Measurements from ENCODE around the gene EIF6. TPM values are rescaled to one million over a fixed set of nuclear protein-coding genes. Genes with fewer than 3 reads are reported as not detected.
A peak's percentile ranks its signal among the peaks of the same experiment; 100 is the strongest.
"Not testable (repeated sequence)": the region's sequence is repeated elsewhere in the genome, so short reads cannot be mapped to it uniquely, and the experiment has no call there.

The EIF6 gene
- total RNA-seq, 2 experiments from 2014 or later: 93.0 to 94.7 TPM

- no peaks in the 10 kb centered on the region for H3K27me3 Mint-ChIP-seq (ENCODE audit: low read depth)
These were observed 30.0 kb downstream of the EIF6 start for GRCh38 chr20:35254448-35254999.

GRCh38 chr20:35253010-35253409 is 31.6 kb downstream of the EIF6 start:
- H3K9me3 Mint-ChIP-seq: no peaks in the 10 kb centered on the region
- no peak for DNase-seq
- no peak overlapping the region for H3K27ac Mint-ChIP-seq
- no peaks in the 10 kb centered on the region for H3K27me3 Mint-ChIP-seq (ENCODE audit: low read depth)
- no peak overlapping the region for H3K4me3 Mint-ChIP-seq
- peaks cover 1% of the 10 kb centered on the region for H3K36me3 Mint-ChIP-seq (ENCODE audit: low read depth)
- peaks cover 9% of the 10 kb centered on the region for H3K4me1 Mint-ChIP-seq (ENCODE audit: low read depth)
- intact Hi-C loops (cut with micrococcal nuclease): no loop called here
- CTCF ChIA-PET: interaction anchor here (0.6 kb wide), 1 partner anchor 23 kb away, joined by 3 read pairs; no protein-coding TSS in a partner anchor

More at GRCh38 chr20:35254448-35254999, 30.0 kb downstream of the EIF6 start:
- intact Hi-C loops (cut with micrococcal nuclease): no loop called here
- DNase-seq: no peak
- no peaks in the 10 kb centered on the region for H3K9me3 Mint-ChIP-seq
- CTCF ChIA-PET: interaction anchor here (0.8 kb wide), 1 partner anchor 17 kb away, joined by 3 read pairs; no protein-coding TSS in a partner anchor
- H3K4me1 Mint-ChIP-seq (ENCODE audit: low read depth): peaks cover 9% of the 10 kb centered on the region
- no peak overlapping the region for H3K27ac Mint-ChIP-seq
- peaks cover 1% of the 10 kb centered on the region for H3K36me3 Mint-ChIP-seq (ENCODE audit: low read depth)
- no peak overlapping the region for H3K4me3 Mint-ChIP-seq

GRCh38 chr20:35252598-35252997 is 32.0 kb downstream of the EIF6 start:
- H3K4me3 Mint-ChIP-seq; H3K36me3 Mint-ChIP-seq (ENCODE audit: low read depth); H3K27me3 Mint-ChIP-seq (ENCODE audit: low read depth); intact Hi-C loops (cut with micrococcal nuclease); H3K4me1 Mint-ChIP-seq (ENCODE audit: low read depth); DNase-seq; H3K9me3 Mint-ChIP-seq: not testable (repeated sequence)
- H3K27ac Mint-ChIP-seq: peak overlapping the region; percentile 68
- CTCF ChIA-PET: interaction anchor here (0.6 kb wide), 1 partner anchor 24 kb away, joined by 3 read pairs; no protein-coding TSS in a partner anchor

GRCh38 chr20:35252037-35252461 is 32.5 kb downstream of the EIF6 start:
- DNase-seq: peak; percentile 18
- H3K27me3 Mint-ChIP-seq (ENCODE audit: low read depth): no peaks in the 10 kb centered on the region
- peak overlapping the region; percentile 68 for H3K27ac Mint-ChIP-seq
- peaks cover 1% of the 10 kb centered on the region for H3K36me3 Mint-ChIP-seq (ENCODE audit: low read depth)
- intact Hi-C loops (cut with micrococcal nuclease): no loop called here
- peaks cover 9% of the 10 kb centered on the region for H3K4me1 Mint-ChIP-seq (ENCODE audit: low read depth)
- no peaks in the 10 kb centered on the region for H3K9me3 Mint-ChIP-seq
- CTCF ChIA-PET: no interaction called here
- H3K4me3 Mint-ChIP-seq: no peak overlapping the region

- H3K36me3 Mint-ChIP-seq (ENCODE audit: low read depth): peaks cover 1% of the 10 kb centered on the region
- CTCF ChIA-PET: interaction anchor here (0.9 kb wide), 1 partner anchor 414 kb away, joined by 3 read pairs; no protein-coding TSS in a partner anchor
- H3K4me1 Mint-ChIP-seq (ENCODE audit: low read depth): peaks cover 9% of the 10 kb centered on the region
- no peak overlapping the region for H3K27ac Mint-ChIP-seq
- intact Hi-C loops (cut with micrococcal nuclease): no loop called here
- no peaks in the 10 kb centered on the region for H3K27me3 Mint-ChIP-seq (ENCODE audit: low read depth)
- no peak overlapping the region for H3K4me3 Mint-ChIP-seq
- no peaks in the 10 kb centered on the region for H3K9me3 Mint-ChIP-seq
- DNase-seq: no peak
These were observed 33.0 kb downstream of the EIF6 start for GRCh38 chr20:35251613-35251940.

GRCh38 chr20:35248641-35249475 is 35.7 kb downstream of the EIF6 start:
- CTCF ChIA-PET: interaction anchor here (0.6 kb wide), 1 partner anchor 440 kb away, joined by 7 read pairs; no protein-coding TSS in a partner anchor
- Mint-ChIP-seq H3K27ac (no peak overlapping the region), H3K4me3 (no peak overlapping the region), H3K9me3 (no peaks in the 10 kb centered on the region), H3K4me1 (ENCODE audit: low read depth) (peaks cover 9% of the 10 kb centered on the region), H3K36me3 (ENCODE audit: low read depth) (no peaks in the 10 kb centered on the region), H3K27me3 (ENCODE audit: low read depth) (no peaks in the 10 kb centered on the region)
- DNase-seq: no peak
- intact Hi-C loops (cut with micrococcal nuclease): no loop called here

- CTCF ChIA-PET: interaction anchor here (0.6 kb wide), 1 partner anchor 1416 kb away, joined by 4 read pairs; no protein-coding TSS in a partner anchor
- H3K27ac Mint-ChIP-seq: no peak overlapping the region
These were observed 37.8 kb downstream of the EIF6 start for GRCh38 chr20:35246723-35247122.

GRCh38 chr20:35243986-35244385 is 40.6 kb downstream of the EIF6 start:
- no peaks in the 10 kb centered on the region for H3K4me1 Mint-ChIP-seq (ENCODE audit: low read depth)
- no peak for DNase-seq
- intact Hi-C loops (cut with micrococcal nuclease): no loop called here
- H3K27ac Mint-ChIP-seq: no peak overlapping the region
- no peaks in the 10 kb centered on the region for H3K36me3 Mint-ChIP-seq (ENCODE audit: low read depth)
- CTCF ChIA-PET: no interaction called here
- no peaks in the 10 kb centered on the region for H3K27me3 Mint-ChIP-seq (ENCODE audit: low read depth)
- H3K4me3 Mint-ChIP-seq: no peak overlapping the region
- no peaks in the 10 kb centered on the region for H3K9me3 Mint-ChIP-seq

More at GRCh38 chr20:35246723-35247122, 37.8 kb downstream of the EIF6 start:
- intact Hi-C loops (cut with micrococcal nuclease): no loop called here
- DNase-seq: no peak
- Mint-ChIP-seq H3K27me3 (ENCODE audit: low read depth) (no peaks in the 10 kb centered on the region), H3K36me3 (ENCODE audit: low read depth) (no peaks in the 10 kb centered on the region), H3K9me3 (no peaks in the 10 kb centered on the region), H3K4me1 (ENCODE audit: low read depth) (peaks cover under 1% of the 10 kb centered on the region), H3K4me3 (no peak overlapping the region)

- DNase-seq: no peak
- no peaks in the 10 kb centered on the region for H3K9me3 Mint-ChIP-seq
- no peaks in the 10 kb centered on the region for H3K4me1 Mint-ChIP-seq (ENCODE audit: low read depth)
- CTCF ChIA-PET: no interaction called here
- no peaks in the 10 kb centered on the region for H3K36me3 Mint-ChIP-seq (ENCODE audit: low read depth)
- no peak overlapping the region for H3K27ac Mint-ChIP-seq
- intact Hi-C loops (cut with micrococcal nuclease): no loop called here
- no peaks in the 10 kb centered on the region for H3K27me3 Mint-ChIP-seq (ENCODE audit: low read depth)
- no peak overlapping the region for H3K4me3 Mint-ChIP-seq
These were observed 41.3 kb downstream of the EIF6 start for GRCh38 chr20:35243317-35243716.

GRCh38 chr20:35240811-35241293 is 43.7 kb downstream of the EIF6 start:
- Mint-ChIP-seq H3K27ac (no peak overlapping the region), H3K9me3 (no peaks in the 10 kb centered on the region), H3K27me3 (ENCODE audit: low read depth) (no peaks in the 10 kb centered on the region), H3K36me3 (ENCODE audit: low read depth) (peaks cover 8% of the 10 kb centered on the region), H3K4me1 (ENCODE audit: low read depth) (no peaks in the 10 kb centered on the region), H3K4me3 (no peak overlapping the region)
- intact Hi-C loops (cut with micrococcal nuclease): no loop called here
- CTCF ChIA-PET: no interaction called here
- no peak for DNase-seq

GRCh38 chr20:35240083-35240810 is 44.3 kb downstream of the EIF6 start:
- Mint-ChIP-seq H3K4me1 (ENCODE audit: low read depth) (no peaks in the 10 kb centered on the region), H3K36me3 (ENCODE audit: low read depth) (peaks cover 8% of the 10 kb centered on the region), H3K27ac (no peak overlapping the region), H3K9me3 (no peaks in the 10 kb centered on the region), H3K27me3 (ENCODE audit: low read depth) (no peaks in the 10 kb centered on the region), H3K4me3 (no peak overlapping the region)
- DNase-seq: no peak
- CTCF ChIA-PET: interaction anchor here (0.5 kb wide), 1 partner anchor 288 kb away, joined by 3 read pairs; no protein-coding TSS in a partner anchor
- intact Hi-C loops (cut with micrococcal nuclease): no loop called here

- no peaks in the 10 kb centered on the region for H3K4me1 Mint-ChIP-seq (ENCODE audit: low read depth)
- CTCF ChIA-PET: no interaction called here
These were observed 45.8 kb downstream of the EIF6 start for GRCh38 chr20:35238735-35239134.

More at GRCh38 chr20:35238735-35239134, 45.8 kb downstream of the EIF6 start:
- no peaks in the 10 kb centered on the region for H3K27me3 Mint-ChIP-seq (ENCODE audit: low read depth)
- no peak overlapping the region for H3K4me3 Mint-ChIP-seq
- H3K27ac Mint-ChIP-seq: no peak overlapping the region
- no peak for DNase-seq
- peaks cover 10% of the 10 kb centered on the region for H3K36me3 Mint-ChIP-seq (ENCODE audit: low read depth)
- intact Hi-C loops (cut with micrococcal nuclease): no loop called here
- H3K9me3 Mint-ChIP-seq: no peaks in the 10 kb centered on the region

All from activated naive CD4-positive, alpha-beta T cell treated with anti-CD3 and anti-CD28 coated beads for 36 hours (primary cell).